OCI-LY3 (cell line): ENCODE measurements around the gene KLRB1.
"Not testable (repeated sequence)": the region's sequence is repeated elsewhere in the genome, so short reads cannot be mapped to it uniquely, and the experiment has no call there.

Source experiments
- H2AFZ ChIP-seq: fragments of 200-600, 300-600 bp; shearing (Covaris generic); 2 replicates; pipeline ENCODE4 v1.6.0; 2014; ENCODE audit warnings: antibody characterized with exemption, low read depth, low read length
- H3K27ac ChIP-seq: fragments of 200-600, 300-600 bp; sonication (generic); 2 replicates; pipeline ENCODE4 v1.5.1; 2014; ENCODE audit warnings: mild to moderate bottlenecking, low read length, moderate library complexity, mixed read lengths
- H3K27me3 ChIP-seq: fragments of 200-600, 300-600 bp; sonication (generic); 2 replicates; pipeline ENCODE4 v1.6.1; 2014; ENCODE audit warnings: low read depth, low read length, mixed read lengths
- H3K36me3 ChIP-seq: fragments of 200-600, 300-600 bp; sonication (generic); replicated peaks from 2 replicates; pipeline ENCODE3; 2014; ENCODE audit warnings: low read depth, low read length, mixed read lengths
- H3K4me1 ChIP-seq: fragments of 300-600, 200-600 bp; sonication (generic); 2 replicates; pipeline ENCODE4 v1.6.1; 2014; ENCODE audit warnings: low read length, mixed read lengths
- H3K4me2 ChIP-seq: fragments of 200-600, 300-600 bp; sonication (generic); 2 replicates; pipeline ENCODE4 v1.6.1; 2014; ENCODE audit warnings: low read length, mixed read lengths
- H3K4me3 ChIP-seq: fragments of 300-600, 200-600 bp; sonication (generic); 2 replicates; pipeline ENCODE4 v1.5.1; 2014; ENCODE audit warnings: antibody characterized with exemption, mild to moderate bottlenecking, low read length, moderate library complexity
- H3K79me2 ChIP-seq: fragments of 300-600, 200-600 bp; shearing (Covaris generic); 2 replicates; pipeline ENCODE4 v1.6.1; 2014; ENCODE audit warnings: mild to moderate bottlenecking, low read length, mixed read lengths
- H3K9ac ChIP-seq: fragments of 300-600, 200-600 bp; shearing (Covaris generic); 2 replicates; pipeline ENCODE4 v1.6.0; 2014; ENCODE audit warnings: mild to moderate bottlenecking, low read length, moderate library complexity
- H3K9me3 ChIP-seq: fragments of 200-600, 300-600 bp; shearing (Covaris generic); 2 replicates; pipeline ENCODE4 v1.6.1; 2014; ENCODE audit warnings: low read length, mixed read lengths; ENCODE audit not compliant: insufficient read depth
- H4K20me1 ChIP-seq: fragments of 200-600, 300-600 bp; sonication (generic); 2 replicates; pipeline ENCODE4 v1.6.1; 2016; ENCODE audit warnings: low read length, mixed read lengths; ENCODE audit not compliant: insufficient read depth
- EZH2phosphoT487 ChIP-seq: fragments of 200-600 bp; shearing (Covaris generic); IDR thresholded peaks from 2 replicates; pipeline ENCODE4 v1.6.1; 2018; ENCODE audit warnings: antibody characterized with exemption, mixed run types, low read depth
- TF ChIP-seq, protein P1 (sequence below): fragments of 200-600, 300-600 bp; sonication (generic); IDR thresholded peaks from 2 replicates; pipeline ENCODE4 v1.5.1; 2014; ENCODE audit warnings: antibody characterized with exemption, low read length, low read depth

Gene KLRB1

DNA sequence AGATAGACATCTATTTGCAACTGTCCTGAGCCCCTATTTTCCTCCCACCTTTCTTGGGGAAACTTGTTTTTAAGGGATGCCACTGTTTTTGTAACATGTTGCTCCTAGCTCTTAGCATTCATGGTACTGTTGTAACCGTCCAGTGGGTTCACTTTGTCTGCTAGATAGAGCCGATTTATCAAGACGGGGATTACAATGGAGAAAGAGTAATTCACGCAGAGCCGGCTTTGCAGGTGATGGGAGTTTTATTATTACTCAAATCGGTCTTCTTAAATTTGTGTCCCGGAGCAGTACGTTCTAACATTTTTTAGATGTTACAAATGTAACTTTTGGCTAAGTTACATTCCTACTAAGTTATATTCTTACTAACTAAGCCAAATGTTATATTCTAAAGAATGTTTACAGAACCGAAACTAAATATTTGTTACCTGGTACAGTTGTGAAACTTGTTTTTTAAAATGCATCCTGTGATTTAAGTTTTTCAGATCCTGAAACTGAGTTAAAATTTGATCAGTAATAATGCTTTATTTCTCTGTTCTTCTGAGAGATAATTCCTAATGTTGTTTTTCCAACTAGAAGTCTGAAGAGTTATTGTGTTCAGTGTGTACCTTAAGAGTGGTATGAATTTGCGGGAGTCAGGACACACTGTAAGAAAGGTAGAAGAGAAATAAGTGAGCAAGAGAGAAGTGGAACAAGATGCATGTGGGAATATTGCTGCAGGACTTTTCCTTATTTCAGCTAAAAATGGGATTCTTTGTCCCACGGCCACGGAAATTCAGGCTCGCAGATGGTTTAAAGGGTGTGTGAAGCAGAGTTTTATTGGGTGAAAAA lies 41.2 kb upstream of the KLRB1 start:
- TF ChIP-seq, protein P1, sequence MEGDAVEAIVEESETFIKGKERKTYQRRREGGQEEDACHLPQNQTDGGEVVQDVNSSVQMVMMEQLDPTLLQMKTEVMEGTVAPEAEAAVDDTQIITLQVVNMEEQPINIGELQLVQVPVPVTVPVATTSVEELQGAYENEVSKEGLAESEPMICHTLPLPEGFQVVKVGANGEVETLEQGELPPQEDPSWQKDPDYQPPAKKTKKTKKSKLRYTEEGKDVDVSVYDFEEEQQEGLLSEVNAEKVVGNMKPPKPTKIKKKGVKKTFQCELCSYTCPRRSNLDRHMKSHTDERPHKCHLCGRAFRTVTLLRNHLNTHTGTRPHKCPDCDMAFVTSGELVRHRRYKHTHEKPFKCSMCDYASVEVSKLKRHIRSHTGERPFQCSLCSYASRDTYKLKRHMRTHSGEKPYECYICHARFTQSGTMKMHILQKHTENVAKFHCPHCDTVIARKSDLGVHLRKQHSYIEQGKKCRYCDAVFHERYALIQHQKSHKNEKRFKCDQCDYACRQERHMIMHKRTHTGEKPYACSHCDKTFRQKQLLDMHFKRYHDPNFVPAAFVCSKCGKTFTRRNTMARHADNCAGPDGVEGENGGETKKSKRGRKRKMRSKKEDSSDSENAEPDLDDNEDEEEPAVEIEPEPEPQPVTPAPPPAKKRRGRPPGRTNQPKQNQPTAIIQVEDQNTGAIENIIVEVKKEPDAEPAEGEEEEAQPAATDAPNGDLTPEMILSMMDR: no peak
- no peak for TF ChIP-seq EZH2phosphoT487
- Histone ChIP-seq H2AFZ (no peak overlapping the region), H3K4me1 (peaks cover 76% of the 10 kb centered on the region), H3K79me2 (peaks cover 25% of the 10 kb centered on the region), H3K9ac (peak overlapping the region; percentile 99), H3K4me3 (peak overlapping the region; percentile 80), H3K4me2 (peak overlapping the region; percentile 99), H4K20me1 (no peaks in the 10 kb centered on the region), H3K27ac (peak overlapping the region; percentile 98), H3K36me3 (peaks cover 32% of the 10 kb centered on the region), H3K9me3 (peaks cover 4% of the 10 kb centered on the region; the same call in 1 of the 2 replicates), H3K27me3 (no peaks in the 10 kb centered on the region)

DNA sequence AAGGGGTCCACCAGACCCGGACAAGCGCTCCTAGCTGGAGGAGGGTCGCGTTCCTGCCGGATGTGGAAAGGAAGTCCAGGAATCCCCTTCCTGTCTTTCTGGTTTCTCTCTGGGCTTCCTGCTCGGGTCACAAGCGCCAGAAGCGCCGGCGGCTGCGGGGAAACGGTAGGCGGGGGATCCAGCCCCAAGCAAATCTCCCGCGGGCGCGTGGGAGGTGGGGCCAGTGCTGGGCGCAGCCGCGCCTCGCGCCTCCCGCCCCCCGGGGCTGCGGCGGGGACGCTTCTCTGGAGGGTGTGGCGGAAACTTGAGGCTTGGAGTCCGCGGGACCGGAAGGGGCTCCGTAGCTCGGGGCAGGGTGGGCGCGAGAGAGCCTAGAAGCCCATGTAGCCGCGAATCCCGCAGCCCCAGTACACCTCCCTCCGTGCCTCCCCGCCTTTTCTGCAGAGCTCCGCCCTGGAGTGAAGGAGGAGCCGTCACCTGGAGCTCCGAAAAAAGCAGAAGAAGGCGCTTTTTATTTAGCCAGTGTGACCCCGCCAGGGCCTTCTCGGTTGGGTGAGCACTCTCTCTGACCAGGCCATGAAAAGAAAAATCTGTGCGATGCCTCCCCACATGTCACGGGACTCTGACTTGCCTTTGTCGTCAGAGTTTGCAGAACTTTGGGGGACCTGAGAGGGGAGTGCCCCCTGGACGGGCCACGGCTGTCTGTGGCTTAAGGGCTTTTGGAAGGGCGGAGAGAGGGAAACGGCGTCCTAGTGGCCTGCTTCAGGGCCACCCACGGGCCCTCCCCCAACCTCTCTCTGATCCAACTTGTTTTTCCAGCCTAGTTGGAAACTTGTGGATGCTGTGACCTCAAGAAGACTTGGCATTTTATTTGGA lies 40.3 kb upstream of the KLRB1 start:
- no peak overlapping the region for H2AFZ ChIP-seq

DNA sequence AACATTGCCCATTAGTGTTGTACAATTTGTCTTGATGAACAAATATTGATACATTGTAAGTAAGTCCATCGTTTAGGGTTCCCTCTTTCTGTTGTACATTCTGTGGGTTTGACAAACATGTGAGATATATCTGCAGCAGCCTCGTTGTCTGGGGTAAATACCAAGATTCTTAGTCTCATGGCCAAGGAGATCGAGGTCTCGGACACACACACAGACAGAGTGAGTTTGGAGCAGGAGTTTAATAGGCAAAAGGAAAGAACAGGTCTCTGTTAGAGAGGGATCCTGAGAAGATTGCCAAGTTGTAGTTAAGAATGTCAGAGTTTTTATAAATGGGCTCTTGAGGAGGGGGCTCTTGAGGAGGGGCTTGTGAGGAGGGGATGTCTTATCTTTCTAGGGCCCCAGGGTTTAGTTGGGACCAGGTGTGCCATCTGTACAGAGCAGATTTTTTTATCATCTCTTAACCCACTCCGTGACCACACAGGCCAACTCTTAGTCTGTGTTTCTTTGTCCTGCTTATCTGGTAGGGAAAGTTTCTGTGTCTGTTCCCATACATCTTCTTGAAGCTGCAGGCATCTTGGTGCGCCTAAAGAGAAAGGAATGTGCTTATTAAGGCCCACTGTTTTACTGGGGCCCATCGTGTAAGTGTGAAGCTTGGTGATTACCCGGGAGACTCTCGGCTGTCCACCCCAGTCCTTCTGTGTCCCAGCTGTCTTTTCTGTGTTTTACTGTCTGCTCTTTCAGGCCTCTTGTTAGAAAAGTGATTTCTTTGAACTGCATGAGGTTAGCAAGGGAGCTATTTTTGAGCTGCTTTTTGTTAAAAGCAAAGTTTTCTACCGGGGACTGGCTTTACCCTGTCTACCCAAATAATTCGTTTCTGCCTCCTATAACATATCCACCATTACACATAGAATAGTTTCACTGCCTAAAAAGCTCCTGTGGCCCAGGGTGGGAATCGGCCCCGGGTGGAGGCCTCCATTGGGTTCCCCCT lies 39.4 kb upstream of the KLRB1 start:
- peaks cover 63% of the 10 kb centered on the region for H3K4me1 ChIP-seq
- peak overlapping the region; percentile 80 for H3K4me3 ChIP-seq
- no peak for TF ChIP-seq EZH2phosphoT487
- TF ChIP-seq, protein P1: no peak
- H3K27me3 ChIP-seq: no peaks in the 10 kb centered on the region
- H3K9ac ChIP-seq: peak overlapping the region; percentile 99
- H3K9me3 ChIP-seq: peaks cover 4% of the 10 kb centered on the region
- peak overlapping the region; percentile 98 for H3K27ac ChIP-seq
- peaks cover 28% of the 10 kb centered on the region for H3K36me3 ChIP-seq
- H3K4me2 ChIP-seq: peak overlapping the region; percentile 99
- H4K20me1 ChIP-seq: no peaks in the 10 kb centered on the region
- no peak overlapping the region for H2AFZ ChIP-seq
- H3K79me2 ChIP-seq: peaks cover 19% of the 10 kb centered on the region

More for the DNA sequence above, 40.3 kb upstream of the KLRB1 start:
- H3K27me3 ChIP-seq: no peaks in the 10 kb centered on the region
- no peak for TF ChIP-seq EZH2phosphoT487
- TF ChIP-seq, protein P1: no peak
- peaks cover 71% of the 10 kb centered on the region for H3K4me1 ChIP-seq
- peaks cover 4% of the 10 kb centered on the region; the same call in 1 of the 2 replicates for H3K9me3 ChIP-seq
- peaks cover 22% of the 10 kb centered on the region for H3K79me2 ChIP-seq
- peak overlapping the region; percentile 99 for H3K9ac ChIP-seq
- peak overlapping the region; percentile 98 for H3K27ac ChIP-seq
- peak overlapping the region; percentile 99 for H3K4me2 ChIP-seq
- H3K36me3 ChIP-seq: peaks cover 25% of the 10 kb centered on the region
- no peaks in the 10 kb centered on the region for H4K20me1 ChIP-seq
- peak overlapping the region; percentile 80 for H3K4me3 ChIP-seq

DNA sequence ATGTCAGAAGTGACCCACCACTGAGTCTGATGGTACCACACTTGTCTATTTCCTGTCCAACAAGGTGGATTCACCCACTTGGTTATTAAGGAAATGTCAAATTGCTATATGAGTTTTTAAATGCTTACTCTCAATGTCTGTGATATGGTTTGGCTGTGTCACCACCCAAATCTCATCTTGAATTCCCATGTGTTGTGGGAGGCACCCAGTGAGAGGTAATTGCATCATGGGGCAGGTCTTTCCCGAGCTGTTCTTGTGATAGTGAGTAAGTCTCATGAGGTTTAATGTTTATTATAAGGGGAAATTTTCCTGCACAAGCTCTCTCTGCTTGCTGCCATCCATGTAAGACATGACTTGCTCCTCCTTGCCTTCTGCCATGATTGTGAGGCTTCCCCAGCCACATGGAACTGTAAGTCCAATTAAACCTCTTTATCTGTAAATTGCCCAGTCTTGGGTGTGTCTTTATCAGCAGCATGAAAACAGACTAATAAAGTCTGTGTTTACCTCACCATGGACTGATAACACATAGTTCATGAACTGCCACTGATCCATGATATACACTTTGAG lies 37.4 kb upstream of the KLRB1 start:
- H3K4me2 ChIP-seq, H3K9me3 ChIP-seq, H4K20me1 ChIP-seq, H3K9ac ChIP-seq, H3K27me3 ChIP-seq, H2AFZ ChIP-seq, H3K4me3 ChIP-seq: not testable (repeated sequence)
- peaks cover 16% of the 10 kb centered on the region for H3K79me2 ChIP-seq
- peaks cover 44% of the 10 kb centered on the region for H3K4me1 ChIP-seq
- H3K36me3 ChIP-seq: peaks cover 32% of the 10 kb centered on the region
- peak overlapping the region; percentile 98 for H3K27ac ChIP-seq
